NCI-H345 (cell line): ENCODE results near the gene SUGCT.

Experiments
- DNase-seq: peaks from one replicate; lab custom pipeline; 2025; lab: John Stamatoyannopoulos, UW

The SUGCT gene

GRCh38 chr7:40777730-40778312 lies 643.0 kb downstream of the SUGCT start:
- DNase-seq = no peak

DNA sequence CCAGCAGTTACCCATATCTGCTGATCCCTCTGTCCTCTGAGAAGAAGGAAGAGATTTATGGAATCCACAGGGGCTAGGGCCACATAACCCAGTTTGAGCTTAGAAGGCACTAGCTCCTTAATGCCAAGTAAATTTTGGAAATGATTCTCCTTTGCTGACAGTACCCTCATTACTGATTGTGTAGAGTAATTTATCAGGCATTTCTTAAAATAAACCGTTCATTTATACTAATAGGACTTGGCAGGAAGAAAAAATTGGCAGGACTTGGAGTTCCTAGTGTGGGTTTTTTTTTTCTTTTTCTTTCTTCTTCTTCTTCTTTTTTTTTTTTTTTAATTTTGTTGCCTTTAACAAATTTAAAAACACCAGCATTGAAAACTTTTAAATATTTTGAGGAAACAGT lies 645.7 kb downstream of the SUGCT start:
- no peak for DNase-seq

GRCh38 chr7:40782836-40783235 lies 648.0 kb downstream of the SUGCT start:
- no peak for DNase-seq

DNA sequence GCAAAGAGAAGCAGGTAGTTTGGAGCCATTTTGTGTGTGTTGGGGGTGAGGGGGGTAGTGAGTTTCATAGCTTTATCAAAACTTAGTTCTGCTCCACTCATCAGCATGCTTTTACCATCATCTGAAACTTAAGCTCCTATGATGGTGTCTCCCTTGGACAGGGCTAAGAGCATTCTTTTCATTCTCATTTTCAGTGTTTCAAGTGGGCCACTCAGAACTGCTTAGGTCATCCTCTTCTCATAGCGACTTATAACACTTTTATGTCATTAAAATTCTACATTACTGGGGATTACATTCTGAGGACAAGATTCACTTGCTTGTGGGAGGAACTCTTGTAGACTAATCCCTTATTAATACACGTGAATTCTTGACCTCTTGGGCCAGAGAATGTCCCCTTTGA lies 649.4 kb downstream of the SUGCT start:
- DNase-seq = no peak

DNA sequence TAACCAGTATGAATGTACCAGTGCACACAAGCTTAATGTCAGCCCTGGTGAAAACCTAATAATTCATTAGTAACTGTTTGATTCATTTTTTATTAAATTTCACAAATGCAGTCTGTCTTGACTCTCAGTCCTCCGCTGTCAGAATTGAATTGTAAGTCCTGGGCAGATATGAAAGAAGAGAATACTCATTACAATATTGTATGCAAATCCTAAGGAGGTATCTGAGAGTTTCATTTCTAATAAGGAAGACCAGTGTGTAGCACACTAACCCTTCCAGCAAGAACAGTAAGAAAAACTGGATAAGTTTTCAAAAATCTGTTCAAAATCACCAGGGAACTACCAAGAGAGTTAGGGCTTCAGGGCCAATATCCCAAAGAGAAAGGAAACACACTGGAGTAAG lies 652.1 kb downstream of the SUGCT start:
- no peak for DNase-seq

GRCh38 chr7:40793132-40793531 lies 658.3 kb downstream of the SUGCT start:
- DNase-seq = no peak

DNA sequence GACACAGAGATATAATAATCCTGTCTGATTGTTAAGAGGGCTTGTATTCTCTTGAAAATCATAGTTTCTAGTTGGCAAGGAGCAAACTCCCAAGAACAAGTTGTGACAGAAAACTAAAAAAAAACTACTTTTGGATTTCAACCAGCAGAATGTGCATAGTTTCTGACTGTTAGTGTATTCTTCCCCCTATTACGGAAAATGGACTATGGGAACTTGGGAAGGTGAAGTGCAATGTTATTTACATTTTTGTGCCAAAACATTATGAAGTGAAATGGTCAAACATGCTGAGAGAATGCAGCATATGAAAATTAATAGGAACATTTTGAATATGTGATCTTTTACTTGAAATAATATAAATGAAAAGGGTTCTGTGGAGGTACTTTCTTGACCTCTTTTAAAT lies 660.8 kb downstream of the SUGCT start:
- no peak for DNase-seq

- no peak for DNase-seq
These were observed 661.9 kb downstream of the SUGCT start for GRCh38 chr7:40796723-40797122.

DNA sequence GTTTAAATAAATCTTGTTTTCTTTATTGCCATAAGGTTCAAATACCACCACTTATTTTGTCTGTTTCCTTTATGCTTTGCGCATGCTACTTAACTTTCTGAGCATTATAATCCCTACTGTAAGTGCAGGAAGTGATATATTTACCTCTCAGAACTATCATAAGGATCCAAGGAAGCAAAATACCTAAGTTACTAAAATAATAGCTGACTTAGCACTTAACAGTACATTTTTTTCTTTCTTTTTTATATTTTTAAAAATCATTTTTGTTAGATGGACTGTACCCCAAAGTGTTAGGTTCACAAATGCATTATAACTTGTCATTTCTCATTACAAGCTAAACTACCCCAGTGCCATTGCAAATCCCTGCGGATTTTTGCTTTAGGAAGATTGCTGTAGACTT lies 663.8 kb downstream of the SUGCT start:
- DNase-seq = no peak

GRCh38 chr7:40799493-40800403 lies 664.9 kb downstream of the SUGCT start:
- DNase-seq = no peak

- no peak for DNase-seq
These were observed 666.0 kb downstream of the SUGCT start for GRCh38 chr7:40800771-40801170.

DNA sequence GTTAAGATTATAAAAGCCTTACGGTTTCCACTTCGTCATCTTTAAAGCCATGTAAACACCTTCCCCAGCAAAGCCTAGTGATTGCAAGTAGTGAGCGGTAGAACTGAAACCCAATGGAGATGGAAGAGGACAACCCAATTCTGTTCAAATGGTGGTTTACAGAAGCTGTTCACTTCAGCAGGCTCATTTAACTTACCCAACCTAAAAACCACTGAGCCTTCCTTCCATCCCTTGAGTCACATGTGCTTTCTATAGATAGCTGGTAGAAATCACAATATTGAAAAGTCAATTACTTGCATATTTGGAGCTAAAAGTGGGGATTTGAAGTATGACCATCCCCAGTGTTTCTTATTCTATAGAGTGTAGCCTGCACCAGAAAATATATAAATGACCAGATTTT lies 667.7 kb downstream of the SUGCT start:
- DNase-seq = no peak

- no peak for DNase-seq
These were observed 669.8 kb downstream of the SUGCT start for GRCh38 chr7:40804477-40805215.

DNA sequence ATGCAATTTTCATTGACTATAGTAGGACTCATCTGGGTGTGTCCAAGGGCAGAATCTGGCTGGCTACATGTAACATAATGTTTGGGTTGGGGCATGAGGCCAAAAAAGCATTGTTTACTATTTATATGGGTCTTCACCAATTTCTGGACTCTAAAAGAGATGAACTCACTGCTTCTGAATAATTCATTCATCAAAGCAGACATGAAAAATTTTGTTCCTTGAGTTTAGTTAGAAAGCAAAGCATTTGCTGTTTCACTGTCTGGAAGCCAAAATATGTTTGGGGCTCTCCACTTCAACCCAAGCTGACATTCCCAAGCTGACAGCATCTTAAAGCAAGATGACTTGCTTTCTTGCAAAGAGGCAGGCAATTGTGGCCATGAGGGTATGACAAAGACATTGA lies 670.6 kb downstream of the SUGCT start:
- no peak for DNase-seq

DNA sequence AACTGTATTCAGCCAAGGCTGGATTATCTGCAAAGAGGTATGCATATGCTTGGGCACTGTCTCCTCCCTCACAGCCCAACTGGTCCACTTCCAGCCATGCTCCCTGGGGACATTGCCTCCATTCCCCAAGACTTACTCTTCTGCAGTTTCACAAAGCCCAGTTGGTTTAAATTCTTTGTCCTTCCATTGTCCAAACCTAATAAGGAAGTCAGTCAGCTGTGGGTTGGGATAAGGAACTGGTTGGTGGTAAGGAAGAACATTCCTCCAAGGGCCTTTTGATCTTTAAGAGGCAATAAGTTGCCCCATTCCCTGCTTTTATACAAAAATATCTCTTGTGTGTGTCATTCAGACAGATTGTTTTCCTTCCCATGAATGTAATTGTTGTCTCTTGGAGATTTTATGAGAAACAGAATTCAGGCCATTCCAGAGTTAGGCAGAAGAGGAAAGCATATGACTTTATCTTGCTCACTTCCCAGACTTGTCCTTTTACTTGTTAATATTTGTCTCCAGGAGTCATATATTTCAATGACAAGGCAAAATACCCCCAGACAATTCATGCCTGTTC lies 673.7 kb downstream of the SUGCT start:
- no peak for DNase-seq

DNA sequence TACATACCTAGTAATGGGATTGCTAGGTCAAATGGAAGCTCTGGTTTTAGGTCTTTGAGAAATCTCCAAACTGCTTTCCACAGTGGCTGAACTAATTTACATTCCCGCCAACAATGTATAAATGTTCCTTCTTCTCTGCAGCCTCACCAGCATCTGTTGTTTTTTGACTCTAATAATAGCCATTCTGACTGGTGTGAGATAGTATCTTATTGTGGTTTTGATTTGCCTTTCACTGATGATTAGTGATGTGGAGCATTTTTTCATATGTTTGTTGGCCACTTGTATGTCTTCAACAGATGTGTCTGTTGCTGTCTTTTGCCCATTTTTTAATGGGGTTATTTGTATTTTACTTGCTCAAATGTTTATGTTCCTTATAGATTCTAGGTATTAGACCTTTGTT lies 675.5 kb downstream of the SUGCT start:
- no peak for DNase-seq

- no peak for DNase-seq
These were observed 676.9 kb downstream of the SUGCT start for GRCh38 chr7:40811666-40812065.

GRCh38 chr7:40815022-40815421 lies 680.2 kb downstream of the SUGCT start:
- DNase-seq = no peak

GRCh38 chr7:40815512-40815911 lies 680.7 kb downstream of the SUGCT start:
- no peak for DNase-seq

DNA sequence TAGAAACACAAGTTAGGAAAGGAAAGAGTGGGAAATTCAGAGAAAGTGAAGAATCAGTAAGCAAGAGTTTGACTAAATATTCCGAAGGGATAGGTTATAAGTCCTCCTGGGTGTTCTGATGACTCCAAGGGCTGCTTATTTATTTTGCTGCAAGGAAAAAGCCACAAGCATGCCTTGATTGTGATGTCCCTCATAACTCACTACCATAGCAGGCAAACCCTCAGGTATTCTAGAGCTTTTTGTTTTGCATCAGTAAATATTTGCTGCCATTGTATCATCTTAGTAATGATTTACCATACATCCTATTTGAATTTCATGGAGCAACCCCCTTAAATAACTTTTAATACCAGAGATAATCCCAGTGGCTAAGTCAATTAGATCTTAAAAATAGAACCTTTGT lies 688.1 kb downstream of the SUGCT start:
- no peak for DNase-seq

DNA sequence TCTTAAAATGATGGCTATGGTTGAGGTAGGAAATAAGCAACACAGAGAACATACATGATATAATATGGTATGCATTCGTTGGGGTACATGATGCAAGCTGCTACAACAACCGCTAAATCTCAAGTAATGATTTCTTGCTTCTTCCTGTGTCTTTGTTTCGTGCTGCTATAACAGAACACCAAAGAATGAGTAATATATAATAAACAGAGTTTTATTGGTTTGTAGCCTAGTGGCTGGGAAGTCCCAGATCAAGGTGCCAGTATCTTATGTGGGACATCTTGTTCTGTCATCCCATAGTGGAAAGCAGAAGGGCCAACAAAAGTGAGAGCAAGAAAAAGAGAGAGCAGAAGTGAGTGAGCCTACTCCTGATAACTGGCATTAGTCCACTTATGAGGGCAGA lies 689.7 kb downstream of the SUGCT start:
- DNase-seq = no peak

DNA sequence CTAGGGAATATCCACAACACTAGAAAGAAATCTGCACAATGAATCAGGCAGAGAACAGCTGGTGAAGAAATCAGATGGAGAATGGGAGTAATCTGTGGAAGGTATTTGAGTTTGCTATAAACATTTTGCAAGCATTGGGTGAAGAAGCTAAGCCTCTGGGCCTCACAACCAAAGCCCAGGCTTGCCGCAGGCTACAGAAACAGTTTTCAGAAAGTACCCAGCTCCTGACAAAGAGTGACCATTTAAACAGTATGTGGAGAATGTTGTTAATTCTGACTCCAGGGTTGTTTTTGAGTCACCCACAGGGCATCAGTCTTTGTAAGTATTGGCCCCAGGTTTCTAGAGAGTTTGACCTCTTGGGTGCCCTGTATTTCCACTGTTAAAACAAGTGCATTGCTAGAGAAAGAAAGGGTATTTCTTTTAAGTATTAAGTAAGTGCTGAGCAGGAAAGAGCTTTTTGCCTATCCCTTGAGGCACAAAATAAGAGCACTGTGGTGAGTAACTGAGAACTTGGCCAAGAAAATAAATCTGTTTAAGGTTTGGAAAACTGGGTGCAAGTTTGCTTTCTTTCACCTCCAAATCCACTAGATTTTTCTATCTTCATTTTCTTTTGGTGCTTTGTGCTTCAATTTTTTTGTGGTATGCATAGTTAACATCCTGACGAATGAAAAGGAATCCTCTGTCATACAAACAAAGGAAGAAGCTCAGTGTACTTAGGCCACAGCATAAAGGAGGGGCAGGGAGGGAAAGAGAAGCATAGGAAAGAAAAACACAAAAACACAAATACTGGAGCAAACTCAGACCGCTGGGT lies 691.8 kb downstream of the SUGCT start:
- DNase-seq = no peak
